ENCODE data around the gene PUM2.

Gene PUM2

GRCh38 chr2:20352230-20352578 lies 1.6 kb upstream of the PUM2 start:
- DNase-seq (ENCODE audit: insufficient read length) (no peak), FAIRE-seq (peak; percentile 40)
- TF ChIP-seq POLR2A (IDR thresholded peaks at IDR 0.05; ENCODE audit: low read depth, low read length) (0 out of 2 replicates have a peak, but pooled peaks have one; percentile 17), TAF1 (IDR thresholded peaks at IDR 0.05; ENCODE audit: borderline replicate concordance, low read depth, low read length) (no peak), POLR2AphosphoS5 (IDR thresholded peaks at IDR 0.05; ENCODE audit: low read depth, low read length) (no peak)

DNA sequence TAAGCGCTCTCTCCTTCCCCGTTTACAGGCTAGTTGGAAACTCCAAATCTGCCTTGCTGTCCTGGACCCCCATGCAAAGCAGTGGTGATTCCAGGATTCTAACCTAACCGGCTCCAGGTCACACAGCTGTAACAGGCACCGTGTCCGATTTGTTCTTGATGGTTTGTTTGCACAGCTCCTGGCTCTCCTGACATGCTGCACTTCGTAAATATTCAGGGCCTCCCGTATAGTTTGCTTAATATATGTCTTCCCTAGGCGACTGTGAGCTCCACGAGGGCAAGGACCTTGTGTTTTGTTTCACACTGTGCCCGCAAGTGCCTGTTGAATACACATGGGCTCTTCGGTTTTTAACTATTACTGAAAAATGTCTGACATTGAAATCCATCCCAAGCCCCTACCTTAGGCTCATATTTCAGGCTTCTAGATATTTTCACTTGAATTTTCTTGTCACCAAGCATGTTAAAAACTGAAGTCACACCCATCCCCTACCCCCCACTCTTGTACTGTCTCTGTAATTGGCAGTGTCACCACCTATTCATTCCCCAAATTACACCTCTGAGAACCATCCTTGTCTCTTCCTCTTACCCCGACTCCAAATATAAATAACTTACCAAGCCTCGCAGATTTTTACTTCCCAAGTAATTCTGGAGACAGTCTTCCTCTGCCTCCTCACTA lies 1.0 kb upstream of the PUM2 start:
- DNase-seq (ENCODE audit: insufficient read length), result no peak
- no peak for TF ChIP-seq POLR2AphosphoS5 (IDR thresholded peaks at IDR 0.05; ENCODE audit: low read depth, low read length)
- TF ChIP-seq TAF1 (IDR thresholded peaks at IDR 0.05; ENCODE audit: borderline replicate concordance, low read depth, low read length), result no peak
- TF ChIP-seq POLR2A (IDR thresholded peaks at IDR 0.05; ENCODE audit: low read depth, low read length), result no peak
- FAIRE-seq, result no peak

DNA sequence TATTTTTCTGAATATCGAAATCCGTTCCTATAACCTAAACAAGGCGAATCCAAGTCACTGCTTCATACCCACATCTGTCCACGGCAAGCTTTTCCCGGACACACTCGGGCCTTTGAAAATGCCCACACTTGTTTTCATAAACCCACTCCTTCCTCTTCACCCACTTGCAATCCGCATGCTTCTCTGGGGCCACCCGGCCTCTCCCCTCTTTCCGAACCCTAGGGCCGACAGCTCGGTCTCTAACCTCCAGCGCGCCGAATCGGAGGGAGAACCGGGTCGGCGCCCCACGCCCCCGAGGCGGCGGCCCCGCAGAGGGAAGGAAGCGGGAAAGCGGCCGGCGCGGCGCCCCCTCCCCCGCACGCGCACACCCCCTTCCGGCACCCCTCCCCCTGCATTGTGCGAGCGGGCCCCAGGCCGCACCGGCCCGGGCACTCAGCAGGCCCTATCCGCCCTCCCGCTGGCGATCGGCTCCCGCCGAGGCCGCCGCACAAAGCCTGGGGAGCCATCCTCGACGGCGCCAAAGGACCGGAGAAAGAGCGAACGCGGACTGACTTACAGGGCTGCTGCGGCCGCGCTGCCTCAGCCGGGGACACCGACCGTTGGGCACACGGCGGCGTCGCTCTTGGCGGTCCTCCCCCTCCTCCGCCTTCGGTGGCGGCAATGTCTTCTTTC lies 467 bp downstream of the PUM2 start:
- FAIRE-seq (peak; percentile 70), DNase-seq (ENCODE audit: insufficient read length) (peak; percentile 50)

DNA sequence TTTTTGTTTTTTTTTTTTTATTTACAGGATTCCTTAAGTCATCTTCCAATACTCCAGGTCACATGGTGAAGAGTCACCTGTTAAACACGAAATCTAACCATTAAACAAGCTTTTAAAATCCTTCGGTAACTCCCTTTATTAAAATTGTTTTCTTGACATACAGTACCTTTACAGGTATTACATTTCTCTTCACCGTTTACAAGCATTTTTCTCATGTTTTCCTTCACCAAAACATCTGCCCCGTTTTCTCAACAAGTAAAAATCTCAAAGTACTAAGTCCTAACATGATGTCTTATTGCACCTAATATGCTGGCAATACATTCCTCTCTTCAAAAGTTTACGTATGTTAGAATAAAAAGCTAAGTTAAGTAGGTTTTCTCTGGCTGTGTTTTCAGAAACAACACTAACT lies 1.1 kb downstream of the PUM2 start:
- no peak for DNase-seq (ENCODE audit: insufficient read length)
- no peak for FAIRE-seq
- no peak for TF ChIP-seq POLR2A (IDR thresholded peaks at IDR 0.05; ENCODE audit: low read depth, low read length)
- TF ChIP-seq TAF1 (IDR thresholded peaks at IDR 0.05; ENCODE audit: borderline replicate concordance, low read depth, low read length), result no peak
- no peak for TF ChIP-seq POLR2AphosphoS5 (IDR thresholded peaks at IDR 0.05; ENCODE audit: low read depth, low read length)

More for the DNA sequence above, 467 bp downstream of the PUM2 start:
- TF ChIP-seq POLR2A (IDR thresholded peaks at IDR 0.05; ENCODE audit: low read depth, low read length) (no peak; the same call in 1 of the 2 replicates), POLR2AphosphoS5 (IDR thresholded peaks at IDR 0.05; ENCODE audit: low read depth, low read length) (no peak), TAF1 (IDR thresholded peaks at IDR 0.05; ENCODE audit: borderline replicate concordance, low read depth, low read length) (0 out of 2 replicates have a peak, but pooled peaks have one; percentile 16)

- TF ChIP-seq TAF1 (IDR thresholded peaks at IDR 0.05; ENCODE audit: borderline replicate concordance, low read depth, low read length) (no peak), POLR2AphosphoS5 (IDR thresholded peaks at IDR 0.05; ENCODE audit: low read depth, low read length) (no peak), POLR2A (IDR thresholded peaks at IDR 0.05; ENCODE audit: low read depth, low read length) (no peak)
- DNase-seq (ENCODE audit: insufficient read length) (no peak), FAIRE-seq (no peak)
Measured at GRCh38 chr2:20348542-20348941, 2.1 kb downstream of the PUM2 start.

DNA sequence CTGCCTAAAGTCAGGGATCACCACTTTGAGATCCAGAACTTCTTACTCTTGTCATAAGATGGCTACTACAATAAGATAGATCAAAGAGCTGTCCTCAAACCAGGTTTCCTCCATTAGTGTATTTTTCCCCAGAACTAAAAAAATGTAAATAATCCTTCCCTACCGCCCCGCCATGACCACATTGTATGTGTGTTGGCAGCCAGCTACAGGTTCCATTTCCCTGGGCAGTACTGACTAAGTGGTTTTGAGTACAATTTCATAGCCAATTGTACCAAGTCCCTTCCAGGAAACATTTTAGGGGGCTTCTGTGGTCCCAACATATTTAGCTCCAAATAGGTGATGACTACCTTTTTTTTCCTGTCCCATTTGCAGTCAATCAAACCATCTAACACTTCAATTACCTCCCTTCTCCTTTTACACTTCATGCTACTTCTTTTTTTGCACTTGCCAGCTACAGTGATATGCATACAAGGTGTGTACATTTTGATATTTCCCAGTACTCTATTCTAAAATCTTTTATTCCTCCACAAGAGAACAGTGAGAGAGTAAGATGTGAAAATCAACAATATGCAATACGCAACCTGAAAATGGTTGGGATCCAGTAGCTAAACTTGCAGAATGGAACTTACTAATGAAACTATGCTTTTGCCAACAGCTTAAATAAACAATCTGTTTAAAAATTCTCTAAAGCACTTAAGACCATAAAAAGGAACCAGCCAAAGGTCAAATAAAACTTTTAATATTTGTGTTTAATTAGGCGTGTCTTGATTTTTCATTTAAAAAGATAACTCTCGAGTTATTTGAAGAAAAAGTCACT lies 3.9 kb downstream of the PUM2 start:
- TF ChIP-seq TAF1 (IDR thresholded peaks at IDR 0.05; ENCODE audit: borderline replicate concordance, low read depth, low read length), result no peak
- no peak for TF ChIP-seq POLR2A (IDR thresholded peaks at IDR 0.05; ENCODE audit: low read depth, low read length)
- no peak for TF ChIP-seq POLR2AphosphoS5 (IDR thresholded peaks at IDR 0.05; ENCODE audit: low read depth, low read length)
- DNase-seq (ENCODE audit: insufficient read length) (no peak), FAIRE-seq (no peak)

- TF ChIP-seq TAF1 (IDR thresholded peaks at IDR 0.05; ENCODE audit: borderline replicate concordance, low read depth, low read length), result no peak
- TF ChIP-seq POLR2A (IDR thresholded peaks at IDR 0.05; ENCODE audit: low read depth, low read length), result no peak
- TF ChIP-seq POLR2AphosphoS5 (IDR thresholded peaks at IDR 0.05; ENCODE audit: low read depth, low read length), result no peak
- no peak for DNase-seq (ENCODE audit: insufficient read length)
- FAIRE-seq, result no peak
Measured at GRCh38 chr2:20343128-20343527, 7.5 kb downstream of the PUM2 start.

DNA sequence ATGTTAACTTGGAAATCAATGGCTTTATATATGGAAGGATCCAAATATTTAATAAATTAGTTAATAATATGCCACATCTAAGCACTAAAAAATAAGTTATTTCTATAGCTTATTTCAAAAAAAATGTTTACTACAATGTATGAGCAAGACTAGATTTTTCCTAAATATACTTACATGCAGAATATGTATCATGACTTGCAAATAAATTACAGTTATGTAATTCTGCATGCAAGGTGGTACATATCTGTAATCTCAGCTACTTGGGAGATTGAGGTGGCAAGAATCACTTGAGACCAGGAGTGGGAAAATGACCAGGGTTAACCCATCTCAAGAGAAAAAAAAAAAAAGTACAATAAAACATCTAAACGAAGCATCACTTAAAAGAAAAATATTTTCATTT lies 11.6 kb downstream of the PUM2 start:
- TF ChIP-seq TAF1 (IDR thresholded peaks at IDR 0.05; ENCODE audit: borderline replicate concordance, low read depth, low read length) (no peak), POLR2AphosphoS5 (IDR thresholded peaks at IDR 0.05; ENCODE audit: low read depth, low read length) (no peak), POLR2A (IDR thresholded peaks at IDR 0.05; ENCODE audit: low read depth, low read length) (no peak)
- DNase-seq (ENCODE audit: insufficient read length) (no peak), FAIRE-seq (no peak)

GRCh38 chr2:20334605-20335203 lies 15.9 kb downstream of the PUM2 start:
- no peak for DNase-seq (ENCODE audit: insufficient read length)
- TF ChIP-seq TAF1 (IDR thresholded peaks at IDR 0.05; ENCODE audit: borderline replicate concordance, low read depth, low read length) (no peak), POLR2AphosphoS5 (IDR thresholded peaks at IDR 0.05; ENCODE audit: low read depth, low read length) (no peak), POLR2A (IDR thresholded peaks at IDR 0.05; ENCODE audit: low read depth, low read length) (no peak)
- FAIRE-seq, result no peak

DNA sequence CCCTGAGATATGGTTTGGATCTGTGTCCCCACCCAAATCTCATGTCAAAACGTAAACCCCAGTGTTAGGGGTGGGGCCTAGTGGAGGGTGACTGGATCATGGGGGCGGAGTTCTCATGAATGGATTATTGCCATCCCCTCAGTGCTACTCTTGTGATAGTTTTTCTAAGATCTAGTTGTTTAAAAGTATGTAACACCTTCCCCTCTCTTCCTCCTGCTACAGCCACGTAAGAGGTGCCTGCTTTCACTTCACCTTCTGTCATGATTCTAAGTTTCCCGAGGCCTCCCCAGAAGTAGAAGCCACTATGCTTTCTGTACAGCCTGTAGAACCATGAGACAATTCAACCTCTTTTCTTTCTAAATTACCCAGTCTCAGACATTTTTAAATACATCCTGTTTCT lies 16.9 kb downstream of the PUM2 start:
- TF ChIP-seq POLR2A (IDR thresholded peaks at IDR 0.05; ENCODE audit: low read depth, low read length) (no peak), POLR2AphosphoS5 (IDR thresholded peaks at IDR 0.05; ENCODE audit: low read depth, low read length) (no peak), TAF1 (IDR thresholded peaks at IDR 0.05; ENCODE audit: borderline replicate concordance, low read depth, low read length) (no peak)
- FAIRE-seq (peak; percentile 76), DNase-seq (ENCODE audit: insufficient read length) (no peak)

- TF ChIP-seq POLR2AphosphoS5 (IDR thresholded peaks at IDR 0.05; ENCODE audit: low read depth, low read length) (no peak), POLR2A (IDR thresholded peaks at IDR 0.05; ENCODE audit: low read depth, low read length) (no peak), TAF1 (IDR thresholded peaks at IDR 0.05; ENCODE audit: borderline replicate concordance, low read depth, low read length) (no peak)
- DNase-seq (ENCODE audit: insufficient read length) (no peak), FAIRE-seq (peak; percentile 17)
Measured at GRCh38 chr2:20330192-20330591, 20.5 kb downstream of the PUM2 start.

Measured in GM12892 (cell line).